ENCODE measurements around the gene ULK1. TPM values are rescaled to one million over a fixed set of nuclear protein-coding genes. Genes with fewer than 3 reads are reported as not detected.
"Not testable (repeated sequence)": the region's sequence is repeated elsewhere in the genome, so short reads cannot be mapped to it uniquely, and the experiment has no call there.

Gene ULK1
- total RNA-seq, 2 experiments from 2014 or later = 14.9 to 18.3 TPM

- ChIA-PET CTCF (no interaction called here), POLR2A (no interaction called here)
These were observed 10.9 kb upstream of the ULK1 start for GRCh38 chr12:131883521-131883900.

- POLR2A ChIA-PET, CTCF ChIA-PET: not testable (repeated sequence)
These were observed 9.3 kb upstream of the ULK1 start for GRCh38 chr12:131885076-131885475.

- ChIA-PET CTCF (no interaction called here), POLR2A (no interaction called here)
These were observed 8.8 kb upstream of the ULK1 start for GRCh38 chr12:131885543-131886057.

GRCh38 chr12:131891722-131892121 lies 2.7 kb upstream of the ULK1 start:
- POLR2A ChIA-PET, CTCF ChIA-PET: not testable (repeated sequence)

- POLR2A ChIA-PET = interaction anchor here (0.7 kb wide), 1 partner anchor 57 kb away, joined by 9 read pairs; the partner anchor contains the start of gene EP400
- CTCF ChIA-PET = no interaction called here
These were observed 1.5 kb upstream of the ULK1 start for GRCh38 chr12:131892711-131893604.

- POLR2A ChIA-PET = interaction anchor here (0.7 kb wide), 1 partner anchor 56 kb away, joined by 9 read pairs; the partner anchor contains the start of gene EP400
- CTCF ChIA-PET = no interaction called here
These were observed 663 bp upstream of the ULK1 start for GRCh38 chr12:131893605-131894312.

- POLR2A ChIA-PET = no interaction called here
These were observed 688 bp downstream of the ULK1 start for GRCh38 chr12:131894981-131895639.

GRCh38 chr12:131895640-131896079 lies 1.2 kb downstream of the ULK1 start:
- ChIA-PET CTCF (no interaction called here), POLR2A (no interaction called here)

More at GRCh38 chr12:131894981-131895639, 688 bp downstream of the ULK1 start:
- CTCF ChIA-PET = no interaction called here

- ChIA-PET CTCF (no interaction called here), POLR2A (no interaction called here)
These were observed 1.8 kb downstream of the ULK1 start for GRCh38 chr12:131896080-131896810.

- ChIA-PET POLR2A (no interaction called here), CTCF (no interaction called here)
These were observed 2.4 kb downstream of the ULK1 start for GRCh38 chr12:131896811-131897270.

- POLR2A ChIA-PET = no interaction called here
- CTCF ChIA-PET = no interaction called here
These were observed 2.9 kb downstream of the ULK1 start for GRCh38 chr12:131897276-131897675.

- ChIA-PET POLR2A (no interaction called here), CTCF (no interaction called here)
These were observed 3.5 kb downstream of the ULK1 start for GRCh38 chr12:131897875-131898274.

GRCh38 chr12:131900397-131900796 lies 6.0 kb downstream of the ULK1 start:
- ChIA-PET POLR2A (no interaction called here), CTCF (no interaction called here)

- POLR2A ChIA-PET = no interaction called here
- CTCF ChIA-PET = no interaction called here
These were observed 7.3 kb downstream of the ULK1 start for GRCh38 chr12:131901431-131902331.

- CTCF ChIA-PET = no interaction called here
These were observed 8.2 kb downstream of the ULK1 start for GRCh38 chr12:131902332-131903241.

GRCh38 chr12:131903270-131904255 lies 9.1 kb downstream of the ULK1 start:
- ChIA-PET POLR2A (interaction anchor here (0.5 kb wide), 1 partner anchor 1026 kb away, joined by 4 read pairs; no protein-coding TSS in a partner anchor), CTCF (no interaction called here)

More at GRCh38 chr12:131902332-131903241, 8.2 kb downstream of the ULK1 start:
- POLR2A ChIA-PET = interaction anchor here (0.5 kb wide), 1 partner anchor 1025 kb away, joined by 4 read pairs; no protein-coding TSS in a partner anchor
